ENCODE measurements around the gene DAD1. TPM values are rescaled to one million over a fixed set of nuclear protein-coding genes. Genes with fewer than 3 reads are reported as not detected.

The DAD1 gene
- total RNA-seq, result 216 and 226 TPM in 2 replicates

DNA sequence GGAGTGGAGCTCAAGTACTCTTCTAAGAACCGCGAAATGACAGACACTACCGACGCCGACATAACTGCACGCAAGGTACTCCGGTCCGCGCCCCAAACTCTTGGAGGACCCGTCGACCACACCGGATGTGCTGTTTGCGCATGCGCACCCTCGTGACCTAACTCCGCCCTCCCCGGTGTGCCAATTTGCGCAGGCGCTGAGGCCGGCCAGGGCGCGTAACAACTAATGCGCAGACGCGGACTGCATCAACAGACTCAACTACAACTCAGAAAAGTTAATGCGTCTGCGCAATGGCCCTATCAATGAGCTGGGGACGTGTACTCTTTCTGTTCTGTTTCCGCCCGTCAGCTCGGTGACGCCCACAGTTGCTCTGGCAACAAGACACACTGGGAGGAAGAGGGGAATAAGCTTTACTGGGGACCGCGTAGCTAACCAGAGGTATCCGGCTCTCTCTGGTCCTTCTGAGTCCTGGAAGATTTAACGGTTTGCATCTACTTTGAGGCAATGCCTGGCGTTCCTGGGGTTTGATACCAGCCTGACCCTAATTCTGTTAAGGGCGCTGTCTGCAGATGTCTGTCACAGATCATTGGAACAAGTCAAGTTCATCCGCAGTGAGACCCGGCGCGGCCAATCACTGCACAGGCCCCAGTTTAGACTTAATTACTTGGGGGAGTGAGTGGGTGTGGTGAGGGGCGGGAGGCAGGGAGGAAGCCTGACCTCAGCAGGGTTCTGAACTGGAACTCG is at the start of gene DAD1:
Gene DAD1 (minus strand): TSS at position 129 of the 744 bp plus-strand sequence. CDS start 67 bp downstream, at position 62.

DNA sequence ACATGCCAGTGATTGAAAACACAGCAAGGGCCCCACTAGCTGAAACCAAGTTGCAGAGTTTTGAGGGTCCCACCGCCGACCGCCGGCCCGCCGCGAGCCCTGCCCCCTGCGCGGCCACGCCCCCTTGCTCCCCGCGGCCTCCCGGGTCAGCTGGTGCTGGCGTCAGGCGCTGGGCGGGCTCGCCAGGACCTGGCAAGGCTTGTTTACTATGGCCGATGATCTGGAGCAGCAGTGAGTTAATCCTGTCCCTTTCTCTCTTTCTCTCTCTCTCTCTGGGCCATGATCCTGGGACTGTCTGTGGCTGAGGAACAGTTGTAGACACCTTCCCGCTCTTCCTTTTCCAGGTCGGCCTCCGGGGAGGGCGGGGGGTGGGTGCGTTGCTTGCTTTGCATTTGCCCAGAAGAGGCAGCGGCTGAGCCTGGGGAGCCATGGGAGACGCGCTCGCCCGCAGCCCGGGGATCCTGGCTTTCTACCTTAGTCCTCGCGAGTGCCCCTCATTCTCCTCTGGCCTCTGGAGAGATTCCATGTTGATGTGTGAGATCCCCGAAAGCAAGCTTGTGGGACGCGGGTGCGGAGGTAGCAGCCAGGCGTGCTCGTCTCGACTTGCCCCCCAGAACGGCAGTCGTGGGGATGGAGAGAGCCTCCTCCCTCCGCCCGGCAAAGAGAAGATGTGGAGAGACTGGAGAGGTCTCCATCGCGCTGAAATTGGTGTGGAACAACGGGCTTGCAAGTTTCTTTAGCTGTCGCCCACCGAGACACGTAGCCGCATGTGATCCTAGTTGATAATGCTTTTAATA is 9.3 kb upstream of the DAD1 start, which contains the start of gene ABHD4:
Gene ABHD4 (plus strand): TSS at position 202 of the 797 bp plus-strand sequence. CDS start 7 bp downstream, at position 209.

Other genes starting within 250 kb of the DAD1 start
- 7.5 and 10.4 TPM in 2 replicates for gene ABHD4, start 9.1 kb upstream of the DAD1 start, total RNA-seq
- not detected in 2 replicates for gene OR6J1, start 55.1 kb upstream of the DAD1 start, total RNA-seq
- gene OXA1L, start 177.5 kb upstream of the DAD1 start, total RNA-seq, result 67.5 and 105 TPM in 2 replicates
- 1.3 TPM in 1 of 2 replicates, not detected in the other for gene SLC7A7, start 226.2 kb upstream of the DAD1 start, total RNA-seq
- gene MRPL52, start 240.7 kb upstream of the DAD1 start, total RNA-seq, result 96.8 and 169 TPM in 2 replicates
- gene MMP14, start 247.4 kb upstream of the DAD1 start, total RNA-seq, result 187 and 214 TPM in 2 replicates